Rectal smooth muscle tissue (tissue), 1 donor: ENCODE results near the gene BOD1L1.

Experiments
- H3K27ac ChIP-seq: one replicate; pipeline ENCODE4 v1.7.0; 2013; ENCODE audit warnings: low read depth, low read length, inconsistent platforms
- H3K27me3 ChIP-seq: one replicate; pipeline ENCODE4 v1.7.0; 2013; ENCODE audit warnings: low read length; ENCODE audit not compliant: control insufficient read depth, insufficient read depth
- H3K36me3 ChIP-seq: one replicate; pipeline ENCODE4 v1.7.0; 2013; ENCODE audit warnings: low read length; ENCODE audit not compliant: control insufficient read depth, insufficient read depth
- H3K4me1 ChIP-seq: one replicate; pipeline ENCODE4 v1.7.0; 2013; ENCODE audit warnings: low read length; ENCODE audit not compliant: control insufficient read depth, insufficient read depth
- H3K4me3 ChIP-seq: one replicate; pipeline ENCODE4 v1.7.0; 2013; ENCODE audit warnings: low read length
- H3K9ac ChIP-seq: one replicate; pipeline ENCODE4 v1.7.0; 2013; ENCODE audit warnings: low read length

The BOD1L1 gene

DNA sequence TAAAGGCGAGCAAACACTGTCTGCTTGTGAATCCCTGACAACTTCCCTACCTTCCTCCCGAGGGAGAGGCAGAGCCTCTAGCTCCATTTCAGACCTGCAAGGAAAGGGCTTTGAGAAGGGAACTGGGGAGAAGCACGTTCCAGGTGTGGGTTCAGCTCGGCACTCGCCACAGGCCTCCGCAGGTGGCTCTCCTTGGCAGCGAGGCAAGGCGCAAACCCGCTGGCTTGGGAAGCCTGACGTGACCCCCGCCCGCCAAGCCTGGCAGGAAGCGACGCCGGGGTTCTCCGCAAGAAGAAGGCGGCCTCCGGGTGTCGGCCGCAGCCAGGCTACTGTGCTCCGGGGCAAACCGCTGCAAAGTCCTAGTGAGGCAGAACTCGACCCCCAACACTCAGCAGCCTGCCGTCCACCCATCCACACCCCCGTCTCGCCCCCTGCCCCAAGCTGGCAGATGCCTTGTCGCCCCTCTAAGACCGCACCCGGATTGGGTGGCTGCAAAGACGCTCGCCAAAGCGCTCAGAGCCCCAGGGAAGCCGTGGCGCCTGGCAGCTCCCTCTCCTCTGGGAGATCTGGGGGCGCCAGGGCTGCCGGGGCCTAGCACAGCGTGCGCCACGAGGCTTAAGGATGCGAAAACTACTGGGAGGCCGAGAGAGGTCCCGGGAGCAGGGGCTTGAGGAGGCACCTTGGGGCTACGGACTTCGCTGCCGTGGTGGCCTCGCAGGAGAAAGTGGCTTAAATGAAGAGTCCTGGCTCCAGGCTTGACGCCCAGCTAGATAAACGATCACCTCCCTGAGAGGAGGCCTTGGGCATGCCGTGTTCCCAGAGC lies 105.0 kb downstream of the BOD1L1 start:
- Histone ChIP-seq H3K27me3 (peaks cover 13% of the 10 kb centered on the region), H3K36me3 (no peaks in the 10 kb centered on the region), H3K27ac (no peak overlapping the region), H3K9ac (no peak overlapping the region), H3K4me1 (no peaks in the 10 kb centered on the region), H3K4me3 (no peak overlapping the region)

DNA sequence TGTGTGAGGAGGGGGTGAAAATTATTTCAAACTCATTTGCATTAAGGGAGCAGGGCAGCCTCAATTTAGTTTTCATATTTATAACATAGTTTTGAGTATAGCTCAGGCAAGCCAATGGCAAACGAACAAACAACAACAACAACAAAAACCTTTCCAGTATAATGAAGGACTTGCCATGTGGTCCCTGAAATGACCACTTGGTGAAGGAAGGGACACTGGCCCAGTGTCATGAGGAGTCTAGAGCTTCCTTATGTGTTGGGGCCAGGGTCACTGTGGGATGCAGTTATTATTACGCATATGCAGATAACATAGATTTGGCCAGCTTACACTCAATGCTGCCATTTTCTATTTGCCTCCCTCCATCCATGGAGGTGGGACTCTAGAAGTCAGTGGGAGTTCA lies 106.5 kb downstream of the BOD1L1 start:
- Histone ChIP-seq H3K9ac (no peak overlapping the region), H3K27ac (no peak overlapping the region), H3K27me3 (peaks cover 11% of the 10 kb centered on the region), H3K36me3 (no peaks in the 10 kb centered on the region), H3K4me1 (no peaks in the 10 kb centered on the region), H3K4me3 (no peak overlapping the region)
